ENCODE measurements around the gene CLDN34.

CLDN34 gene, protein sequence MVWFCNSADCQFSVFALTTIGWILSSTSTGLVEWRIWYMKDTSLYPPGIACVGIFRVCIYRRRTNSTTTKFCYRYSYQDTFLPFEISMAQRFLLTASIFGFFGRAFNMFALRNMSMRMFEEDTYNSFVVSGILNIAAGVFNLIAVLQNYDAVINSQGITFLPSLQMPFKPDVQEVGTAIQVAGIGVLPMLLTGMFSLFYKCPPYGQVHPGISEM

DNA sequence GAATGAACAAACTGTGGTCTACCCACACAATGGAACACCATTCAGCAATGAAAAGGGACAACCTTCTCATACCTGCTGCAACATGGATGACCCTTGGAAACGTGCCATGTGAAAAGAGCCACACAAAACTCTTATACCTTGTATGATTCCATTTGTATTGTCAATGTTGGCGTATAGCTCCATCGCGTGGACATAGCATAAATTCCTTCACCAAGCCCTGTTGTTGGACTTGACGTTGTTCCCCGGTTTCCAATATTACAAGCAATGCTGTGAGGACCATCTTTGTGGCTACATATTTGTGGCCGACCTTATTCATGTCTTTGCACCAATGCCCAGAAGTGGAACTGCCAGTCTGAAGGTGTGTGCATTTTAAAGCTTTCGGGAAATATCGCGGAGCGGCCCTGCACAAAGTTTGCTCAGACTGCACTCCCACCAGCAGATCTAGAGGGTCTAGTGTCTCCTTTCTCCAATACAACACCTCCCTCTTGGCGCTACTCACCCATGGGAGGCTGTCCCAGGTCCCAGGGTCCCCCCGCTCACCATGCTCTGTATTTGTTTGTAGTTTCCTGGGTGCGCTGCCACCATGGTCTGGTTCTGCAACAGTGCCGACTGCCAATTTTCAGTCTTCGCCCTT is at the start of gene CLDN34:
CLDN34 (plus strand) TSS at position 584 of the 634 bp plus-strand sequence; CDS start at position 584, 0 bp downstream.
- DNase-seq = no peak

DNA sequence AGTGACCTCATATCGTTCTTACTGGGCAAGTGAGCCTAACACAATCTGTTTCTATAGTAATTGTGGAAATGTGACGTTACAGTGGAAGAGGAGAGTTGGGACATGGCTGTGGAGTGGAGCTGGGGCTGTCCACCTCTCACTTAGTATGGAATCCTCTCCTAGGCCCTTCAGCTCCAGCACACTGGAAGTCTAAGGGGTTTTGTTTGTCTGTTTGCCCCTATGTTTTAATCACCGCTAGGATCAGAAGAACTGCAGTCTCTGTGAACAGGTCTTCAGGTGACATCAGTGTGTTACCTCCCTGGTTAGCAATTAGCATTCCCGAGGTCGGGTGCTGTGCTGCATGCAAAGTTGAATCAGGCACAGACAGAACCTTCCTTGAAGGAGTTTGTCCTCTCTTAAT is 49.3 kb upstream of the CLDN34 start:
- DNase-seq = no peak

DNA sequence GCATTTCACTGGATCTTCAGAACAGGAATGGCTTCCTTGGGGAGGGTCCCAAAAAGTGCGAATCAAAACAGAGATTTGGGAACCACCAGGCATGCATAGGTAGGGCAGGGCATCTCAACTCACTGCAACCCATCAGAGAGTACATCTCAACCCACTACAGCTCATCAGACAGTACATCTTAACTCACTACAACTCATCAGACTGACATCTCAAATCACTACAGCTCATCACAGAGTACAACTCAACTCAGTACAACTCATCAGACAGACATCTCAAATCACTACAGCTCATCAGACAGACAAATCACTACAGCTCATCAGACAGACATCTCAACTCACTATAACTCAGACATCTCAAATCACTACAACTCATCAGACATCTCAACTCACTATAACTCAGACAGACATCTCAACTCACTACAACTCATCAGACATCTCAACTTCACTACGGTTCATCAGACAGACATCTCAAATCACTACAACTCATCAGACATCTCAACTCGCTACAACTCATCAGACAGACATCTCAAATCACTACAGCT is 47.5 kb upstream of the CLDN34 start:
- no peak for DNase-seq

DNA sequence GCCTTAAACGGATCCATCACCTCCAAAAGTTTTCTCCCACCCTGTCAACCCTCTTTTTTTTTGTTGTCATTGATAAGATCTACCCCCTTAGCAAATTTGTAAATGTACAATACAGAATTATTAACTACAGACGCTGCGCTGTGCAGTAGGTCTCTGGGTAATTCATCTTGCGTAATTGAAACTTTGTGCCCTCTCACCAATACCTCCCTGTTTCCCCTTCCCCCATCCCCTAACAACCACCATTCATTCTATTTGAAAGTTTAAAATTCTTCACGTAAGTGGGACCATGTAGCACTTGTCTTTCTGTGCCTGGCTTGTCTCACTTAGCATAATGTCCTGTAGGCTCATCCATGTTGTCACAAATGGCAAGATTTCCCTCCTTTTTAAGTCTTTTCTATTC is 45.8 kb upstream of the CLDN34 start:
- DNase-seq = no peak

DNA sequence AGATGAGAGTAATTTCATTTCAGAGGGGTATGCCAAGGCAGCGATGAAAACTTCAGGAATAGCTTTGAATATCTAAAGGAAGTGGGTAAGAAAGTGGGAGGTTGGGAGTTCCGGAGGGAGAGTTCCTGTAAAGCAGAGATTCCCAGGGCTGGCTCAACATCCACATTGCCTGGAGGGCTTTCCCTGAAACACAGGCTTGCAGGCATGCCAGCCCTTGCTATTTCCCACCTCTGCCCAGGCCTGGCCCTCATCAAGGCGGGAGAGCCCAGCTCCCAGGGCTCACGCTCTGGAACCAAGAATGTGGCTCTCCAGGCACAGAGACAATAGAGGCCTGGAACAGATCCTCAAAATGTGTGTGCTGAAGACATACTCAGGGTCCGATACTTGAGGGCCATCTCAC is 43.8 kb upstream of the CLDN34 start:
- DNase-seq = no peak

DNA sequence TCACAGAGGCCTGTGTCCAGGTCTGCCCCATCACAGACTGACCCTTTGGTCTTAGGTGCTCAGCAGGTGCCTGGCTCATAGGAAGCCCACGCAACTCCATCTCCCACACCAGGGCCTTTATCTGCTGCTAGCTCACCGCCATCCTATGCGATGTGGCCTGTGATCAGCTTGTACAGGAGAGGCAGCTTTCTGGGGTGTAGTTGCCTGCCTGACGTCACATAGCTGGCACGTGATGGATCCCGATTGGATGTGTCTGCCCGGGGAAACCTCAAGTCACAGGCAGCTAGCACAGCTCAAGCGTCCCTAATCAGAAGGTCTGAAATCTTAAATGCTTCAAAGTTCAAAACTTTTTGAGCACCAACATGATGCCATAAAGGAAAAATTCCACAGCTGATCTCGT is 41.2 kb upstream of the CLDN34 start:
- DNase-seq = no peak

DNA sequence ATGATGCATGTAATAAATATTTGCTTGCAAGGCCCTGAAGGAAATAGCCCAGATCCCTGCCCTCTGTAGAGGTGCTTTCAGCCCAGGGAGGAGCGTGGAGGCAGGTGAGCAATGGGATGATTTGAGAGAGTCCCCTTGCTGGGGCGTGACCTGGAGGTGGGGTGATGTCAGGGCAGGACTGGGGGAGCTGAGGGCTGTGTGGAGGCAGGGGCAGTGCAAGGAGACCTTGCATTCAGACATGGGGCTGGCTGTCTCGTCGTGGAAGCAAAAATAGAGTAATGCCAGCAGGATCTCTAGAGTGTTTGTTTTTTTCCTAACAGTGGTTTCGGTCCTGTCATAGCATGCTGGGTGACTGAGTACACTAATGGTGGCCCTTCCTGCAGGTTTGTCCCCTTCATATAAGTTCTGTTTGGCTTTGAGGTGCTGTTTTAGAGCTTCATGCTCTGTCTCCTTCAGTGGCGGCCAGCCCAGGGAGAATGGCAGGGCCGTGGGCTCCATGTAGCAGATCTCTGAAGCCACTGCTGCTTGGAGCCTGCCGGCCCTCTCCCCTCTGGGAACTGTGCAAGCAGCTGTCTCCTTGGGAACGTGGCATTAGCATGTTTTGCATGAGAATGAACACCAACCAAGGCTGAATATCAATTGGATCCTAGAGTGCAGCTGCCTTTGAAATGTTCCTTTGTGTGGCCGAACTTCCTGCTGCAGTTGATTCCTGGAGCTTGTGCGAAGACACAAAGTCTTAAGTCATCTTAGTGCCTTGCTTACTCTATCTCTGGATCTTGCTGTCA is 39.3 kb upstream of the CLDN34 start:
- no peak for DNase-seq

DNA sequence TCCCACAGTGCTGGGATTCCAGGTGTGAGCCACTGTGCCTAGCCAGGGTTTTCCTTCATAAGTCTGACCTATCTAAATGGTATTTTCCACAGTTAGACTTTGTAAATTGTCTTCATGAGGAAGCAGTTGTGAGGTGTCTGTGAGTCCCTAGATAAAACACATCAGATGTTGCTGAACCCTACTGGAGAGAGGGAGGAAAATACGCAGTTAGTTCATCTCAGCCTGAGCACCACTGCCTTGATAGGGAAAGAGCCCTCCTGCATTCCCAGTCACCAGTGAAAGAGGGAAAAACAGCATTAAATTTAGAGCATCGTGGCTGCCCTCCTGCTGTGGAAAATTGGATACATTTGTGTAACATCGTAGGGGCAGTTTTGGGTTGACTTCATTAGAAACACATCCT is 31.7 kb upstream of the CLDN34 start:
- DNase-seq = no peak

DNA sequence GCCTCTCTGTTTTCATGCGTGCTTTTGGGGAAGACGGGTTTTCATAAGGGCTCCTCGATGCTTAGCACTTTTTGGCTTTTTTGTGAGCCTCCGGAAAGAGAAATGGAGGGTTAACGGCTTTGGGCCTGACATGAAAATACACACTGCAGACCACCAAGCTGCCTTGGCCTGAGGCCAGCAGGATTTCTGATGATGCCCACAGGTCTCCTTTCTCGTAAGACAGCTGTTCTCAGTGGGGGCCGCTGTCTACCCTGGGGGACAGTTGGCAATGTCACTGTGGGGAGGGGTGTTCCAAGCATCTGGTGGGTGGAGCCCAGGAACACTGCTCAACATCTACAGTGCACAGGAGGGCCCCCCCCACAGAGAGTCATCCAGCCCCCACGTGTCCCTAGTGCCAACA is 29.4 kb upstream of the CLDN34 start:
- no peak for DNase-seq

DNA sequence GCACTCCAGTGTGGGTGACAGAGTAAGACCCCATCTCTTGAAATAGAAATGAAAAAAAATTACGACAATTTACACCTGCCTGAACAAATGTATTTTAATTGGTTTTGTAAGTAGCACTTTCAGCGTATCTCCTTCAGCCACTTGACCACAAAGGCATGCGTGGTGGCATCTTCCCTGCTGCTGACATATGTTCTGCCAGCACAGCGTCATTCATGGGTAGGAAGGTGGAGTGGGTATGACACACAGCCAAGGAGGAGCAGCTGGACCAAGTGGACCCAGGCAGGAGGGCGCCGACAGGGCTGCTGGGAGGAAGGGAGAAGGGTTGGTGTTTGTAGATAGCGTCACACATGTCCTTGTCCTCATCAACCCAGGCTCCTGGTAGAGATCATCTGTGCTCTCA is 28.6 kb upstream of the CLDN34 start:
- no peak for DNase-seq

DNA sequence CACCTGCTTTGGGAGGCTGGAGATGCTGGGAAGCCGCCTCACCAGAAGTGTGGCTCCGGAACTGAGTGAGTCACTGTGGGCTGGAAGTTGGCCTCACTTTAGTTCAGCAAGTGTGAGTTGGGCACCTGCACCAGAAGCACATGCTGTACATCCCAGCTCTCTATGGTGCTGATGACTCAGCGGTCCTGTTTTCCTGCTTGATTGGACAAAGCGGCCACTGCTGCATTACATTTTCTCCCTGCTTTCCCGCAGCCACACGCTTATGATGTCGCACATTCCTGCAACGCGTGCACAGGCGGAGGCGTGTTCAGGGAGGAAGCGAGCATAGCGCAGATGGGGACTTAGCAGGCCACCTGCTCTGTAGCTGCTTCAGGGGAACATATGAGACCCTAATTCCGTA is 26.7 kb upstream of the CLDN34 start:
- no peak for DNase-seq

DNA sequence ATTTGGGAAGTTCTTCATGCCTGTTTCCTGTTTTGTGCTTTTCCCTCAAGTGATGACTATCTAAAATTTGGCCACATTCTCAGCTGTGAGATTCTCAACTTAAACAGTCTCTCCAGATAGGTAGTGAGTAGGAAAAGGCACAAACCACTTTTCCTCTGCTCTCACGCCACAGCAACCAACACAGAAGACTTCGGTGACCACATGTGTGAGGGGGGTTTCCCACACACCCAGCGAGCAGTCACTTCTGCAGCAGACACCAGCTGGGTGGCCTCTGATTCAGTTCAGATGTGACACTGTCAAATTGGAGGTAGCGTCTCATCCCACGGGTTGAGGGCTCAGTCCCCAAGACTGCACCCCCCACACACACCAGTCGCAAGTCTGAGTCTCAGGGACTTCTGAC is 25.1 kb upstream of the CLDN34 start:
- DNase-seq = peak; percentile 63

DNA sequence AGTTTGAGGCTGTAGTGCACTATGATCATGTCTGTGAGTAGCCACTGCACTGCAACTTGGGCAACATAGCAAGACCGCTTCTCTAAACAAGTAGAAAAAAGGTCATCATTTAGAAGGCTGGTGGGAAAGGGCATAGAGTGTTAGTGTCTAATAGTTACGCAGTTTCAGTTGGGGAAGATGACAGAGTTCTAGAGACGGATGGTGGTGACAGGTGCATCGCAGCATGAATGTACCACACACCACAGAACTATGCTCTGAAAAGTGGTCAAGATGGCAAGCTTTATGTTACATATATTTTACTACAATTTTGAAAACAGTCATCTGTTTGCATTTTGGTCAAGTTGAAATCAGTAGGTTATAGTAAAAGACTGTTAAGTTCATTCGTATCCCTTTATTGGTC is 23.7 kb upstream of the CLDN34 start:
- no peak for DNase-seq

DNA sequence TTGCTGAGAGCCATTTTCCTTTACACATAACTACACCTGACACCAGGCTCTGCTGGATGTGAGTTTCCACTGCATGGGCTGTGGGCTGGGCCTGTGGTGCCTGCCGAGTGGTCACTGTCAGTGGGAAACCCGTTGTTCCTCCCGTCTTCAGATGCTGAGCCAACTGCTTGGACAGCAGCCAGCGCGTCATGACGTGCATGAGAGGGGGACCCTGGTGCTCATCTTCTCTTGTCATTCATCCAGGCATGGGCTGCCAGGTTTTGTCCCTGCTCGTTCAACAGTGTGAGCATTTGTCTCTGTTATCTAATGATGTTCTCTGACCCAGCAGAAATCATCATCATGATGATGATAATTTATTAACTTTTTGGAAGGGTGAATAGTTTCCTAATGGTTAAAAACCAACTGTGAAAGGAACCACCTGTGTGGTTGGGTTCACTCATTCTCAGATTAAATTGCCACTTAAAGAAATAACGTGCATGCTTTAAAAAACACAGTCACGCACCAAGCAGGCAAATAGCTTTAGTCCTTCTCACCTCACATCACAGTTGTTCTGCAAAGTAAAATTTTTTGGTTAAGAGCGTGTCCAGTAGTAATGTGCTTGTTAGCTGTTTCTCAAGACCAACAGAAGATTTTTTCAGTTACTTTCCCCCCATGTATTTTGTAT is 19.9 kb upstream of the CLDN34 start:
- no peak for DNase-seq

DNA sequence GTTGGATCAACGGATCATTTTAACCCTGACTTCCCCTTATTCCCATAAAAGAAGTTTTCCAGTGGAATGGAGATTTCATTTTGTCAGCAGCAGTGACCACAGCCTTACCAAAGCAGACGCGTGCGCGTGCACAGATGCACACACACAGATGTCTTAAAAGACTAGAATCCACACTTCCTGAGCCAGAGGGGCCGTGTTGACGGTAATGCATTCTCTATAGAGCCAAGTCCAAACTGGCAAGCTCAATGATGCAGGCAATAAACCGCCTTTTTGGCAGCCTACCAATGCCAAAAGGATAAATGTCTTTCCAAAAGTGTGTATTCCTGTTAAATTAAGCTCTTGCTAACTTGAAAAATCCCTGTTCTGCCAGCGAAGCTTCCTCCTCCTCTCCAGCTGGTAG is 18.8 kb upstream of the CLDN34 start:
- no peak for DNase-seq

DNA sequence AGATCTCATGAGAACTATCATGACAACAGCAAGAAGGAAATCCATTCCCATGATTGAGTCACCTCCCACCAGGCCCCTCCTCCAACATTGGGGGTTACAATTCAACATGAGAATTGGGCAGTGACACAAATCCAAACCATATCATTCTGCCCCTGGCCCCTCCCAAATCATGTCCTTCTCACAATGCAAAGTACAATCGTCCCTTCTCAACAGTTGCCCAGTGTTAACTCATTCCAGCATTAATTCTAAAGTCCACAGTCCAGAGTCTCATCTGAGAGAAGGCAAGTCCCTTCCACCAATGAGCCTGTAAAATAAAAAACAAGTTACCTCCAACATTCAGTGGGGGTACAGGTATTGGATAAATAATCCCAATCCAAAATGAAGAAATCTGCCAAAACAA is 14.9 kb upstream of the CLDN34 start:
- no peak for DNase-seq

DNA sequence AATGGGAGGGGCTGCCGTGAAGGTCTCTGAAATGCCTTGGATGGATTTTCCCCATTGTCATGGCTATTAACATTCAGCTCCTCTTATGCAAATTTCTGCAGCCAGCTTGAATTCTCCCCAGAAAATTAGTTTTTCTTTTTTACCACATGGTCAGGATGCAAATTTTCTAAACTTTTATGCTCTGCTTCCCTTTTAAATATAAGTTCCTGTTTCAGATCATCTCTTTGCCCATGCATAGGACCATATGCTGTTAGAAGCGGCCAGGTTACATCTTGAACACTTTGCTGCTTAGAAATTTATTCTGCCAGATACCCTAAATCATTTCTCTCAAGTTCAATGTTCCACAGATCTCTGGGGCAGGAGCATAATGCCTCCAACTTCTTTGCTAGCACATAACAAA is 13.8 kb upstream of the CLDN34 start:
- DNase-seq = no peak

DNA sequence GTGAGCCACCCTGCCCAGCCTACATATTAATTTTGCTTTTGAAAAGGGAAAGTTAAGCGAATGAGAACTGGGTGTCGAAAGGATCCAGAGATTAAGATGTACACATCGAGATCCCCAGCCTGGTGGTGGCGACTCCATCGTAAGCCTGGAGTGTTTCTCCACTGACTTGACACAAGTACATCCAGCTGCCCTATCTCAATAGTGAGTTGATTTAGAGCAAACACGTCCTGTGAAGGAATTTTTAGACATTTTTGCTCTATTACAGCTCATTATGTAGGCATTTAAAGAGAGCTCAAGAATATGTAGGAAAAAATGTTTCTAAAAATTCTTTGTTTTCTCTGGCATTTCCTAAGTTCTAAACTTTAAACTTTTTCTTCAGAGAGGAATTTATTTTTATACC is 11.7 kb upstream of the CLDN34 start:
- no peak for DNase-seq

DNA sequence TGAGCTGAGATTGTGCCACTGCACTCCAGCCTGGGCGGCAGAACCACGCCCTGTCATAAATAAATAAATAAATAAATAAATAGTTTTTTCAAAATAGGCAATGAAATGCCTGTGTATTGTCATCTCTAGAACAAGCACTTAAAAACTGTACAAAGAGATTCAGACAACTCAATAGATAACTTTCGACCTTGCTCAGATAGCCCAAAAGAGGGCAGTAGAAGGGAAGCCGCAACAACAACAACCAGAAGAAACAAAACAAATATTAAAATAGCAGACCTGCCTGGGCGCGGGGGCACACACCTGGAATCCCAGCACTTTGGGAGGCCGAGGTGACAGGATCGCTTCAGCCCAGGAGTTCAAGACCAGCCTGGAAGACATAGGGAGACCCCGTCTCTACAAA is 9.4 kb upstream of the CLDN34 start:
- DNase-seq = no peak

DNA sequence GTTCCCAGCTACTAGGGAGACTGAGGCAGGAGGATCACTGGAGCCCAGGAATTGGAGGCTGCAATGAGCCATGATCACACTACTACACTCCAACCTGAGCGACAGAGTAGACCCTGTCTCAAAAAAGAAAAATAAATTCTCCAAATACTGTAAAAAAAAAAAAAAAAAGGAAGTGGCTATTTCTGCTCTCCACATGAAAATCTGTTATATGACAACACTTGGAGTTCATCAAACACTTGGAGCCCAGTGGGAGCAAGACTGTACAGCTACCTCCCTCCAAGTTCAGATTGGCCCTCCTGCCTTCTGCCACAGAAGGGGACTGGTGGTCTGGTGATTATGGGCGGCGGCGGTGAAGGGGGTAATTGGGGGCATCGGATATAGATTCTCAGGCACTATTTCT is 9.0 kb upstream of the CLDN34 start:
- DNase-seq = no peak

DNA sequence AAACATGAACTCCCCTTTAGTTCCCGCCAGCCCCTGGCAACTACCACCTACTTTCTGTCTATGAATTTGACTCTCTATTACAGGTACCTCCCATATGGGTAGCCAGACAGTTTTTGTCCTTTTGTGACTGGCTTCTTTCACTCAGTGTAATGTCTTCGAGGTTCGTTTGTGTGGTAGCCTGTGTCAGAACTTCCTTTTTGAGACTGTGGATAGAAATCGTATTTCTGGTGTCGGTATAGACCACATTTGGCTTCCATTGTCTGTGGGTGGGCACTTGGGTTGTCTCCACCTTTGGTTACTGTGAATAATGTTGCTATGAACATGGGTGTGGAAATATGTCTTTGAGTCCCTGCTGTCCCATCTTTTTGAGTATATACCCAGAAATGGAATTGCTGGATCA is 5.4 kb upstream of the CLDN34 start:
- no peak for DNase-seq

DNA sequence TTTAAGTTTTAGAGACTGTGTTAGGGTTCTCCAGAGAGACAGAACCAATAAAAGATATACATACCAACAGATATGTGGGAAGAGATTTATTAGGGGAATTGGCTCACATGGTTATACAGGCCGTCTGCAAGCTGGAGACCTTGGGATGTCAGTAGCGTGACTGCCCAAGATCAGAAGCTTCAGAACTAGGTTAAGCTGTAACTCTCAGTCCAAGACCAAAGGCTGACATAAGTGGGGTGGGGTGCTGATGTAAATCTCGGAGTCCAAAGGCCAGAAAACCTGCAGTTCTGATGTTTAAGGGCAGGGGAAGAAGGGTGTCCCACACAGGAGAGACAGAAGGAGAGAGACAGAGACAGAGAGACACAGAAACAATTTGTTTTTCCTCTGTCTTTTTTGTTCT is 10.5 kb downstream of the CLDN34 start:
- no peak for DNase-seq

DNA sequence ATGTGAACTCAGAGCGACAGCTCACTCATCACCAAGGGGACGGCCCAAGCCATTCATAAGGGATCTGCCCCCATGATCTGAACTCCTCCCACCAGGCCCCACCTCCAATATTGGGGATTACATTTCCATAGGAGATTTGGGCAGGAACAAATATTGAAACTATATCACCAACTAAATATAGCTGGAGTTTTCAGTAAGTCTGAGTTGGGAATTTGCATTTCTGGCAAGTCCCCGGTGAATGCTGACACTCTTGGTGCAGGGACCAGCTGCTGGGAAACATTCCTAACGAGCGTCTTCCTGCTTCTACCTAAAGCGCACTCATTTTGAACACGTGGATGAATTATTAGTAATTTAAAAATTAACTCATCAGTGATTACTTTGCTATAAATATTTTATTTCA is 13.2 kb downstream of the CLDN34 start:
- DNase-seq = no peak

DNA sequence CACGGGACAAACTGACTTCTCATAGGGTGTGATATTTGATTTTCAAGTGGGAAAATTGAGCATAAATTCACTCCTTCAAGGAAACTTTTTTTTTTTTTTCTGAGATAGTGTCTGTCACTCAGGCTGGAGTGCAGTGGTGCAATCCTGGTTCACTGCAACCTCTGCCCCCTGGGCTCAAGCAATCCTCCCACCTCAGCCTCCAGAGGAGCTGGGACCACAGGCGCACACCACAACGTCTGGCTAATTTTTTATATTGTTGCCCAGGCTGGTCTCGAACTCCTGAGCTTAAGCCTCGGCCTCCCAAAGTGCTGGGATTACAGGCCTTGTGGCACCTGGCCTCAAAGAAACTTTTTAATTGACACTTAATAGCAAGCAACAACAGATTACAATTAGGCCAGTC is 13.8 kb downstream of the CLDN34 start:
- no peak for DNase-seq

Measured in GDM1 (cell line).